ENCODE results near the gene RGR. TPM values are rescaled to one million over a fixed set of nuclear protein-coding genes. Genes with fewer than 3 reads are reported as not detected.

The RGR gene
- polyA plus RNA-seq, 3 donors = not detected

DNA sequence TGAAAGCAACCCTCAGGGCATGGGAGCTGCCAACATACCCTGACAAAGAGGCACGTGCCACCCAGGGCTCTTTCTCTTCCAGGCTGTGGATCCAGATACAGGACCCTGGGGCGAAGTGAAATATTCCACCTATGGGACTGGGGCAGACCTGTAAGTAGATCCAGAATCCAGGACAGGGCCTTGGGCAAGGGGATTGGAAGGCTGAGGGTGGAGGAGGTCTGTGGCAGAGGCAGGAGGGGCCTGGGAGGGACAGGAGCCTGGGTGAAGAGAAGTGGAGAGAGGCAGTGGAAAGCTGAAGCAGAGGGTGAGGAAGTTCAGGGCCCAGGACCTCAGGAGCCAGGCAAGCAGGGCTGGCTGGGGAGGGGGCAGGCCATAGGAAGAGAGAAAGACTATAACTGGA lies 33.3 kb upstream of the RGR start:
- peaks cover 10 to 14% (median 13%) of the 10 kb centered on the region in 3 donors for H3K27me3 Mint-ChIP-seq (ENCODE audit: low read depth in 3 of 3)
- whole genome bisulfite sequencing (ENCODE audit: insufficient coverage) = 90% methylated on average over 2 of the region's 2 CpGs
- no peaks in the 10 kb centered on the region for H3K9me3 ChIP-seq (replicated peaks in 1 of 2; ENCODE audit: control insufficient read depth in 1 of 2, insufficient read depth in 1 of 2, low read length in 2 of 2)

DNA sequence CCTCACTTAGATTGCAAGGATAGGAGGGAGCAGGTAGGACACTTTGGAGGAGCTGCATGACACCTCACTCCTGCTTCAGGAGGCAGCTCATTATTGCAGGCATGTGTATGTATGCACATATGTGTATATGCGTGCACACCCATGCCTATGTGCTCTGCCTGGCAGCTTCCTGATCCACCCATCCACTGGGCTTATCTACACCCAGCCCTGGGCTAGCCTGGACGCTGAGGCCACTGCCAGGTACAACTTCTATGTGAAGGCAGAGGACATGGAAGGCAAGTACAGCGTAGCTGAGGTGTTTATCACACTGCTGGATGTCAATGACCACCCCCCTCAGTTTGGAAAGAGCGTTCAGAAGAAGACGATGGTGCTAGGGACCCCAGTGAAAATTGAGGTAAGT lies 32.8 kb upstream of the RGR start:
- H3K27ac ChIP-seq (ENCODE audit: low read depth in 1 of 2, low read length in 2 of 2) = no peak overlapping the region
- Mint-ChIP-seq H3K27ac (no peak overlapping the region), H3K9me3 (peaks cover 0 to 2% (median 0%) of the 10 kb centered on the region in 7 donors), H3K4me1 (no peaks in the 10 kb centered on the region), H3K27me3 (ENCODE audit: low read depth in 3 of 3) (peaks cover 7 to 14% (median 13%) of the 10 kb centered on the region in 3 donors), H3K36me3 (no peaks in the 10 kb centered on the region), H3K4me3 (no peak overlapping the region)
- no peak overlapping the region for H3K9ac ChIP-seq (ENCODE audit: insufficient read depth, low read length, poor library complexity, severe bottlenecking)
- DNase-seq = no peak
- 100% methylated on average over 1 of the region's 5 CpGs for WGBS (ENCODE audit: insufficient coverage)
- H3K4me1 ChIP-seq (ENCODE audit: control insufficient read depth in 1 of 2, insufficient read depth in 2 of 2, low read length in 2 of 2) = no peaks in the 10 kb centered on the region
- no peaks in the 10 kb centered on the region for H4K20me1 ChIP-seq (ENCODE audit: insufficient read depth, low read length)
- H3K27me3 ChIP-seq (ENCODE audit: control insufficient read depth in 2 of 2, insufficient read depth in 2 of 2, low read length in 2 of 2) = no peaks in the 10 kb centered on the region
- H2AFZ ChIP-seq (ENCODE audit: insufficient read depth, low read depth, low read length, poor library complexity, severe bottlenecking) = no peak overlapping the region
- H3K9me3 ChIP-seq (replicated peaks in 1 of 2; ENCODE audit: control insufficient read depth in 1 of 2, insufficient read depth in 1 of 2, low read length in 2 of 2) = no peaks in the 10 kb centered on the region
- H3K79me2 ChIP-seq (ENCODE audit: insufficient read depth, low read length) = no peaks in the 10 kb centered on the region
- intact Hi-C loops (cut with micrococcal nuclease) = no loop called here
- H3K36me3 ChIP-seq (replicated peaks in 1 of 2; ENCODE audit: control insufficient read depth in 1 of 2, insufficient read depth in 2 of 2, low read length in 2 of 2) = no peaks in the 10 kb centered on the region
- H3K4me2 ChIP-seq (replicated peaks; ENCODE audit: extremely low read depth, low read length, poor library complexity, severe bottlenecking) = no peak overlapping the region
- TF ChIP-seq, protein P1, sequence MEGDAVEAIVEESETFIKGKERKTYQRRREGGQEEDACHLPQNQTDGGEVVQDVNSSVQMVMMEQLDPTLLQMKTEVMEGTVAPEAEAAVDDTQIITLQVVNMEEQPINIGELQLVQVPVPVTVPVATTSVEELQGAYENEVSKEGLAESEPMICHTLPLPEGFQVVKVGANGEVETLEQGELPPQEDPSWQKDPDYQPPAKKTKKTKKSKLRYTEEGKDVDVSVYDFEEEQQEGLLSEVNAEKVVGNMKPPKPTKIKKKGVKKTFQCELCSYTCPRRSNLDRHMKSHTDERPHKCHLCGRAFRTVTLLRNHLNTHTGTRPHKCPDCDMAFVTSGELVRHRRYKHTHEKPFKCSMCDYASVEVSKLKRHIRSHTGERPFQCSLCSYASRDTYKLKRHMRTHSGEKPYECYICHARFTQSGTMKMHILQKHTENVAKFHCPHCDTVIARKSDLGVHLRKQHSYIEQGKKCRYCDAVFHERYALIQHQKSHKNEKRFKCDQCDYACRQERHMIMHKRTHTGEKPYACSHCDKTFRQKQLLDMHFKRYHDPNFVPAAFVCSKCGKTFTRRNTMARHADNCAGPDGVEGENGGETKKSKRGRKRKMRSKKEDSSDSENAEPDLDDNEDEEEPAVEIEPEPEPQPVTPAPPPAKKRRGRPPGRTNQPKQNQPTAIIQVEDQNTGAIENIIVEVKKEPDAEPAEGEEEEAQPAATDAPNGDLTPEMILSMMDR (IDR thresholded peaks at IDR 0.05) = no peak
- H3K4me3 ChIP-seq (replicated peaks in 1 of 3; ENCODE audit: low read depth in 2 of 3, low read length in 3 of 3) = no peak overlapping the region

More for the DNA sequence above, 33.3 kb upstream of the RGR start:
- H3K27me3 ChIP-seq (ENCODE audit: control insufficient read depth in 2 of 2, insufficient read depth in 2 of 2, low read length in 2 of 2) = no peaks in the 10 kb centered on the region
- TF ChIP-seq, protein P1 (IDR thresholded peaks at IDR 0.05) = no peak
- H3K4me2 ChIP-seq (replicated peaks; ENCODE audit: extremely low read depth, low read length, poor library complexity, severe bottlenecking) = no peak overlapping the region
- H3K36me3 Mint-ChIP-seq = no peaks in the 10 kb centered on the region
- H4K20me1 ChIP-seq (ENCODE audit: insufficient read depth, low read length) = no peaks in the 10 kb centered on the region
- H3K4me3 Mint-ChIP-seq = peak overlapping the region in 1 of 2 donors; percentile 36
- H3K9ac ChIP-seq (ENCODE audit: insufficient read depth, low read length, poor library complexity, severe bottlenecking) = no peak overlapping the region
- H3K27ac ChIP-seq (ENCODE audit: low read depth in 1 of 2, low read length in 2 of 2) = no peak overlapping the region
- no peaks in the 10 kb centered on the region for H3K79me2 ChIP-seq (ENCODE audit: insufficient read depth, low read length)
- H3K4me1 ChIP-seq (ENCODE audit: control insufficient read depth in 1 of 2, insufficient read depth in 2 of 2, low read length in 2 of 2) = no peaks in the 10 kb centered on the region
- no peak overlapping the region for H3K4me3 ChIP-seq (replicated peaks in 1 of 3; ENCODE audit: low read depth in 2 of 3, low read length in 3 of 3)
- intact Hi-C loops (cut with micrococcal nuclease) = no loop called here
- no peak for DNase-seq
- no peak overlapping the region for H2AFZ ChIP-seq (ENCODE audit: insufficient read depth, low read depth, low read length, poor library complexity, severe bottlenecking)
- H3K36me3 ChIP-seq (replicated peaks in 1 of 2; ENCODE audit: control insufficient read depth in 1 of 2, insufficient read depth in 2 of 2, low read length in 2 of 2) = no peaks in the 10 kb centered on the region
- peaks cover 0 to 2% (median 0%) of the 10 kb centered on the region in 7 donors for H3K9me3 Mint-ChIP-seq
- H3K4me1 Mint-ChIP-seq = no peaks in the 10 kb centered on the region
- peak overlapping the region in 1 of 7 donors; percentile 25 for H3K27ac Mint-ChIP-seq

Data from CD14-positive monocyte (primary cell).